Activated B cell treated with CpG ODN at 0.5 μM for 24 hours (primary cell): ENCODE data around the gene PPA1. TPM values are rescaled to one million over a fixed set of nuclear protein-coding genes. Genes with fewer than 3 reads are reported as not detected.

Experiments used
- ATAC-seq: fragments of 200-7000 bp; cut with Tn5 transposase; one replicate; pipeline ENCODE4 v1.10.0; 2021; ENCODE audit warnings: low read depth, mild to moderate bottlenecking, moderate library complexity
- CTCF ChIA-PET: fragments of 350-600 bp; sonication (Branson Sonifier 250); formaldehyde crosslinking; loops from one replicate; lab custom pipeline; 2021; ENCODE audit warnings: antibody characterized with exemption; lab: Charles Lee
- POLR2A ChIA-PET: fragments of 350-600 bp; sonication (Branson Sonifier 250); formaldehyde crosslinking; loops from one replicate; lab custom pipeline; 2021; ENCODE audit warnings: antibody characterized with exemption; lab: Charles Lee
- DNase-seq: peaks from one replicate; pipeline ENCODE4 v3.0.0; 2022
- H3K27ac Mint-ChIP-seq: one replicate; pipeline ENCODE4 v1.8.0; 2020; ENCODE audit warnings: mixed read lengths
- H3K27me3 Mint-ChIP-seq: one replicate; pipeline ENCODE4 v1.8.0; 2021; ENCODE audit warnings: mixed read lengths
- H3K36me3 Mint-ChIP-seq: one replicate; pipeline ENCODE4 v1.8.0; 2021; ENCODE audit warnings: low read depth, mixed read lengths
- H3K4me1 Mint-ChIP-seq: one replicate; pipeline ENCODE4 v1.8.0; 2021; ENCODE audit warnings: mixed read lengths
- H3K4me3 Mint-ChIP-seq: one replicate; pipeline ENCODE4 v1.8.0; 2020; ENCODE audit warnings: mild to moderate bottlenecking, mixed read lengths
- H3K9me3 Mint-ChIP-seq: one replicate; pipeline ENCODE4 v1.8.0; 2020; ENCODE audit warnings: mixed read lengths
- intact Hi-C: fragments of 100-400 bp; cut with micrococcal nuclease; formaldehyde crosslinking; loops from one replicate; pipeline ENCODE4 v1.15.1; 2024
- total RNA-seq: library from RNA; stranded (reverse); gene quantifications from 2 replicates; pipeline ENCODE4 v1.2.3, GENCODE V29; 2022
- TF ChIP-seq, protein P1 (sequence below): fragments of 200-600 bp; IDR thresholded peaks from one replicate; pipeline ENCODE4 v1.8.0; 2022; ENCODE audit warnings: antibody characterized with exemption, mild to moderate bottlenecking

Gene PPA1
- total RNA-seq, 1 donor from 2014 or later, result 107 TPM

DNA sequence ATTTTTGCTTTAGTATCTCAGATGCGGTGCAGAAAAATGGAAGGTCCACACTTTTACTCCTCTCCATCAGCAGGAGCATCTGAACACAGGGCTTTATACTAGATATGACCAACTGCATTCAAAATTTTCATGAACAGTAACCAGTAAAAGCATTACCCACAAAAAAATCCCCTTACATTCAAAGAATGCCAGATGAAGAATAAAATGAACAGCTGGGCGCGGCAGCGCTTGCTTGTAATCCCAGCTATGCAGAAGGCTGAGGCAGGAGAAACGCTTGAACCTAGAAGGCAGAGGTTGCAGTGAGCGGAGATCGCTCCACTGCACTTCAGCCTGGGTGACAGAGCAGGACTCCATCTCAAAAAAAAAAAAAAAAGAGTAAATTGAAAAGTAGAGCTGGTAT lies 66.0 kb downstream of the PPA1 start:
- no peak for ATAC-seq

DNA sequence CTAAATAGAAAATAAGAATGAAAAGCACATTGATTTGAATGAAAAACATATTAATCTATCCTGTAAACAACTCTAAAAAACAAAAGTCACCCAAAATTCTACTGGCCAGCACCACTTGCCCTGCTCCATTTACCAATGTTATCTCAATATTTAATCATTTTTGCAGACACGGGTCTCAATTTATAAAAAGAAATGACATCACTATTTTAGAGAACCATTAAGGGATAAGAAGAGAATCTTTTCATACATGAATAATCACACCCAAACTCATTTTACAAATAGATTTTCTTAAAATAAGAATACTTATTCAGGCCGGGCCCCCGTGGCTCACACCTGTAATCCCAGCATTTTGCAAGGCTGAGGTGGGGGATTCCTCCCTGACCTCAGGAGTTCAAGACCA lies 66.8 kb downstream of the PPA1 start:
- intact Hi-C loops, result no loop called here
- no peak overlapping the region for H3K4me3 Mint-ChIP-seq
- H3K27me3 Mint-ChIP-seq, result no peaks in the 10 kb centered on the region
- H3K9me3 Mint-ChIP-seq, result no peaks in the 10 kb centered on the region
- ChIA-PET POLR2A (interaction anchor here (0.6 to 0.7 kb wide), 2 partner anchors 26 to 40 kb away, joined by 3 to 8 read pairs; no protein-coding TSS in a partner anchor), CTCF (interaction anchor here (1.0 to 1.3 kb wide), 2 partner anchors 20 kb away, joined by 3 to 4 read pairs; partner anchors contain the start of gene TYSND1)
- peaks cover 49% of the 10 kb centered on the region for H3K36me3 Mint-ChIP-seq
- no peak for ATAC-seq
- no peak overlapping the region for H3K27ac Mint-ChIP-seq
- peaks cover 67% of the 10 kb centered on the region for H3K4me1 Mint-ChIP-seq
- TF ChIP-seq, protein P1, sequence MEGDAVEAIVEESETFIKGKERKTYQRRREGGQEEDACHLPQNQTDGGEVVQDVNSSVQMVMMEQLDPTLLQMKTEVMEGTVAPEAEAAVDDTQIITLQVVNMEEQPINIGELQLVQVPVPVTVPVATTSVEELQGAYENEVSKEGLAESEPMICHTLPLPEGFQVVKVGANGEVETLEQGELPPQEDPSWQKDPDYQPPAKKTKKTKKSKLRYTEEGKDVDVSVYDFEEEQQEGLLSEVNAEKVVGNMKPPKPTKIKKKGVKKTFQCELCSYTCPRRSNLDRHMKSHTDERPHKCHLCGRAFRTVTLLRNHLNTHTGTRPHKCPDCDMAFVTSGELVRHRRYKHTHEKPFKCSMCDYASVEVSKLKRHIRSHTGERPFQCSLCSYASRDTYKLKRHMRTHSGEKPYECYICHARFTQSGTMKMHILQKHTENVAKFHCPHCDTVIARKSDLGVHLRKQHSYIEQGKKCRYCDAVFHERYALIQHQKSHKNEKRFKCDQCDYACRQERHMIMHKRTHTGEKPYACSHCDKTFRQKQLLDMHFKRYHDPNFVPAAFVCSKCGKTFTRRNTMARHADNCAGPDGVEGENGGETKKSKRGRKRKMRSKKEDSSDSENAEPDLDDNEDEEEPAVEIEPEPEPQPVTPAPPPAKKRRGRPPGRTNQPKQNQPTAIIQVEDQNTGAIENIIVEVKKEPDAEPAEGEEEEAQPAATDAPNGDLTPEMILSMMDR, result no peak
- DNase-seq, result no peak

More for the DNA sequence above, 66.0 kb downstream of the PPA1 start:
- Mint-ChIP-seq H3K4me3 (peak overlapping the region; percentile 4), H3K36me3 (peaks cover 41% of the 10 kb centered on the region), H3K27me3 (no peaks in the 10 kb centered on the region), H3K27ac (no peak overlapping the region), H3K4me1 (peaks cover 60% of the 10 kb centered on the region), H3K9me3 (no peaks in the 10 kb centered on the region)
- DNase-seq, result no peak
- ChIA-PET CTCF (interaction anchor here (1.3 kb wide), 1 partner anchor 20 kb away, joined by 4 read pairs; the partner anchor contains the start of gene TYSND1), POLR2A (interaction anchor here (0.7 to 5.2 kb wide), 2 partner anchors 22 to 39 kb away, joined by 3 to 106 read pairs; partner anchors contain the start of gene TYSND1)
- TF ChIP-seq, protein P1, result no peak
- intact Hi-C loops, result no loop called here

DNA sequence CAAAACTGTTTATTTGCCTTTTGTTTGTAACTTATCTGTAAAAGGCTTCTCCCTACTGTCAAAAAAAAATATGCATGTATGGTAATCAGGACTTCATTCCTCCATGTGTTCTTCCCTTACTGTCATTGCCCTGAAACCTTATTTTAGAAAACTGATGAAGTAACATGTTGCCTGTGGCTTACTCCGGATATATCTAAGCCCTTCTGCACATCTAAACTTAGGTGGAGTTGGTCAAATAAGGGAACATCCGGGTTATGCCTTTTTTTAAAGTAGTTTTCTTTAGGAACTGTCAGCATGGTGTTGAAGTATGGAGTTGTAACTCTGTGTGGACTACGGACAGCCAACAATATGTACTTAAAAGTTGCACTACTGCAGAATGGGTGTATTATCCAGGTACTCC lies 69.1 kb downstream of the PPA1 start:
- DNase-seq, result no peak
- Mint-ChIP-seq H3K36me3 (peaks cover 56% of the 10 kb centered on the region), H3K9me3 (no peaks in the 10 kb centered on the region), H3K4me3 (no peak overlapping the region), H3K4me1 (peaks cover 64% of the 10 kb centered on the region), H3K27ac (no peak overlapping the region), H3K27me3 (no peaks in the 10 kb centered on the region)
- intact Hi-C loops, result no loop called here
- TF ChIP-seq, protein P1, result no peak
- CTCF ChIA-PET, result no interaction called here
- ATAC-seq, result no peak
- POLR2A ChIA-PET, result no interaction called here

DNA sequence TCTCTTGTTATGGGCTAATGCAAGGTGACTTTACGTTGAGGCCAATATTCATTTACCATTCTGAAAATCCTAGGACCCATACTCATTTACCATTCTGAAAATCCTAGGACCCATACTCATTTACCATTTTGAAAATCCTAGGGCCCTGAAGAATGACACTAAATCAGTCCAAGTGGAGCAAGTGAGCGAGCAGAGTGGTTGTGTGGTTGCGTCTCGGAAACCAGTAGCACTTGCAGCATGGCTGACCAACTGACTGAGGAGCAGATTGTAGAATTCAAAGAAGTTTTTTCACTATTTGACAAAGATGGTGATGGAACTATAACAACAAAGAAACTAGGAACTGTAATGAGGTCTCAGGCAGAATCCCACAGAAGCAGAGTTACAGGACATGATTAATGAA lies 69.8 kb downstream of the PPA1 start:
- H3K27me3 Mint-ChIP-seq, result no peaks in the 10 kb centered on the region
- ATAC-seq (no peak), DNase-seq (no peak)
- peaks cover 57% of the 10 kb centered on the region for H3K4me1 Mint-ChIP-seq
- peaks cover 56% of the 10 kb centered on the region for H3K36me3 Mint-ChIP-seq
- H3K27ac Mint-ChIP-seq, result no peak overlapping the region
- H3K9me3 Mint-ChIP-seq, result no peaks in the 10 kb centered on the region
- H3K4me3 Mint-ChIP-seq, result no peak overlapping the region
- ChIA-PET CTCF (no interaction called here), POLR2A (interaction anchor here (0.5 kb wide), 1 partner anchor 33 kb away, joined by 6 read pairs; no protein-coding TSS in a partner anchor)
- intact Hi-C loops, result no loop called here
- TF ChIP-seq, protein P1, result no peak

DNA sequence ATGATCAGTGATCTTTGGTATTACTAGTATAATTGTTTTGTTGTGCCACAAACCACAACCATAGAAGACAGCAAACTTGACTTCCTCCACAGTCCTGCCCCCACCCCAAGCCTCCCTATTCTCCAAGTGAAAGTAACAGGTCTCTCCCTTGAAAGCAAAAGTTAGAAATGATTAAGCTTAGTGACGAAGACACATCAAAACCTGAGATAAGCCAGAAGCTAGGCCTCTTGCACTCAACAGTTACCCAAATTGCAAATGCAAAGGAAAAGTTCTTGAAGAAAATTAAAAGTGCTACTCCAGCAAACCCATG lies 70.4 kb downstream of the PPA1 start:
- H3K4me3 Mint-ChIP-seq, result no peak overlapping the region
- ChIA-PET CTCF (no interaction called here), POLR2A (interaction anchor here (0.5 kb wide), 1 partner anchor 34 kb away, joined by 6 read pairs; no protein-coding TSS in a partner anchor)
- ATAC-seq, result no peak
- no peaks in the 10 kb centered on the region for H3K9me3 Mint-ChIP-seq
- no peak overlapping the region for H3K27ac Mint-ChIP-seq
- H3K36me3 Mint-ChIP-seq, result peaks cover 60% of the 10 kb centered on the region
- no peak for DNase-seq
- H3K27me3 Mint-ChIP-seq, result no peaks in the 10 kb centered on the region
- TF ChIP-seq, protein P1, result no peak
- H3K4me1 Mint-ChIP-seq, result peaks cover 51% of the 10 kb centered on the region
- intact Hi-C loops, result no loop called here
